MM.1S (cell line): ENCODE measurements around the gene CHST15.

Experiments
- CTCF ChIP-seq: fragments of 300-600 bp; sonication (generic); IDR thresholded peaks from 2 replicates; pipeline ENCODE4 v1.5.1; 2016; ENCODE audit warnings: antibody characterized with exemption, low read length, mixed read lengths
- EZH2 ChIP-seq: fragments of 300-600 bp; sonication (generic); optimal IDR thresholded peaks from 2 replicates; pipeline ENCODE3; 2017; ENCODE audit warnings: low read depth, mild to moderate bottlenecking, antibody characterized with exemption, low read length, mixed read lengths
- EZH2phosphoT487 ChIP-seq: fragments of 300-600 bp; sonication (generic); IDR thresholded peaks from 2 replicates; pipeline ENCODE4 v1.6.1; 2018; ENCODE audit warnings: antibody characterized with exemption, low read length

GRCh38 chr10:124066126-124066700 lies 27.2 kb downstream of the CHST15 start:
- TF ChIP-seq CTCF = no peak
- TF ChIP-seq EZH2 = no peak
- TF ChIP-seq EZH2phosphoT487 = no peak
